GM12878 (cell line): ENCODE results near the gene ZNF407. TPM values are rescaled to one million over a fixed set of nuclear protein-coding genes. Genes with fewer than 3 reads are reported as not detected.

Experiments
- ATAC-seq: fragments of 200-7000 bp; cut with Tn5 transposase; 3 replicates; pipeline ENCODE4 v1.9.1; 2020; ENCODE audit warnings: mild to moderate bottlenecking, moderate library complexity
- BruUV-seq: library from RNA; stranded (reverse); fragments of 400-500 nt; replicated peaks from 2 replicates; lab custom pipeline; 2021; lab: Mats Ljungman, UMichigan
- CTCF ChIA-PET: fragments of 300-600 bp; sonication (Branson Sonifier 250); formaldehyde crosslinking; extraction: SDS; loops from one replicate; lab custom pipeline; 2021; ENCODE audit warnings: inconsistent platforms; lab: Yijun Ruan, JAX
- POLR2A ChIA-PET: fragments of 350-600 bp; formaldehyde crosslinking; extraction: SDS; loops from one replicate; lab custom pipeline; 2021; ENCODE audit warnings: inconsistent platforms; lab: Charles Lee
- RAD21 ChIA-PET: fragments of 300-600 bp; sonication (Branson Sonifier 250); formaldehyde crosslinking; loops from one replicate; lab custom pipeline; 2023; ENCODE audit warnings: antibody characterized with exemption; ENCODE audit not compliant: unreplicated experiment; lab: Charles Lee
- SMC1A ChIA-PET: fragments of 300-600 bp; sonication (Branson Sonifier 250); formaldehyde crosslinking; loops from one replicate; lab custom pipeline; 2023; ENCODE audit not compliant: unreplicated experiment, uncharacterized antibody; lab: Charles Lee
- DNase-seq: peaks from one replicate; pipeline ENCODE4 v3.0.0-alpha.2; 2011; ENCODE audit warnings: low read depth, low spot score
- FAIRE-seq: peaks from 3 replicates; lab custom pipeline; 2011; peaks lifted over from hg19 to GRCh38; lab: Jason Lieb, UNC
- H2AFZ ChIP-seq: 2 replicates; pipeline ENCODE4 v1.6.0; 2011; ENCODE audit warnings: low read depth, low read length, control low read depth; ENCODE audit not compliant: control insufficient read depth
- H3K27ac ChIP-seq: 2 replicates; pipeline ENCODE4 v1.5.1; 2011; ENCODE audit warnings: control low read depth; ENCODE audit not compliant: control insufficient read depth, insufficient read depth
- H3K27me3 ChIP-seq, 2 experiments: replicated peaks in 1 of 2; 2 replicates each; pipeline versions ENCODE4 v1.6.0 to v1.6.1; 2011; ENCODE audit warnings: low read length in 1 of 2; ENCODE audit not compliant: control insufficient read depth in 2 of 2, insufficient read depth in 2 of 2
- H3K36me3 ChIP-seq, 2 experiments: 2 replicates each; pipeline ENCODE4 v1.5.1; 2011; ENCODE audit warnings: low read length in 1 of 2; ENCODE audit not compliant: control insufficient read depth in 2 of 2, insufficient read depth in 2 of 2
- H3K4me1 ChIP-seq: 2 replicates; pipeline ENCODE4 v1.6.1; 2011; ENCODE audit warnings: mild to moderate bottlenecking, low read length, moderate library complexity, mixed read lengths; ENCODE audit not compliant: control insufficient read depth, insufficient read depth
- H3K4me2 ChIP-seq: 2 replicates; pipeline ENCODE4 v1.6.0; 2011; ENCODE audit warnings: control low read depth; ENCODE audit not compliant: control insufficient read depth, insufficient read depth
- H3K4me3 ChIP-seq: fragments of 200-600 bp; sonication (generic); 2 replicates; pipeline ENCODE4 v1.5.1; 2016
- H3K79me2 ChIP-seq: 2 replicates; pipeline ENCODE4 v1.6.0; 2011; ENCODE audit warnings: low read length; ENCODE audit not compliant: control insufficient read depth, insufficient read depth
- H3K9ac ChIP-seq: 2 replicates; pipeline ENCODE4 v1.8.0; 2011; ENCODE audit warnings: low read length, control low read depth, mixed read lengths; ENCODE audit not compliant: control insufficient read depth, insufficient read depth
- H3K9me3 ChIP-seq: replicated peaks from 3 replicates; pipeline ENCODE4 v1.5.1; 2011; ENCODE audit warnings: mild to moderate bottlenecking, low read length; ENCODE audit not compliant: control insufficient read depth, insufficient read depth
- H4K20me1 ChIP-seq: 2 replicates; pipeline ENCODE4 v1.6.0; 2011; ENCODE audit not compliant: control insufficient read depth, insufficient read depth
- BMI1 ChIP-seq: fragments of 450-650 bp; IDR thresholded peaks from 2 replicates; pipeline ENCODE4 v1.6.1; 2016; ENCODE audit warnings: mild to moderate bottlenecking, moderate library complexity, borderline replicate concordance
- CUX1 ChIP-seq: IDR thresholded peaks from 2 replicates; pipeline ENCODE4 v1.6.1; 2012; ENCODE audit warnings: improper control_type of control experiment, low read depth, low read length; ENCODE audit not compliant: insufficient replicate concordance
- ETV6 ChIP-seq, 2 experiments: fragments of 450-650 bp in 1 of 2; IDR thresholded peaks in 1 of 2; conservative IDR thresholded peaks in 1 of 2; 2 replicates each; pipeline ENCODE4 v1.6.1; 2014; ENCODE audit warnings: antibody characterized with exemption in 1 of 2, borderline replicate concordance in 1 of 2, low read depth in 1 of 2, mild to moderate bottlenecking in 1 of 2, moderate library complexity in 1 of 2
- KDM1A ChIP-seq: fragments of 200-600 bp; sonication (generic); IDR thresholded peaks from 2 replicates; pipeline ENCODE4 v1.6.1; 2016; ENCODE audit warnings: borderline replicate concordance
- MYB ChIP-seq: fragments of 150-350 bp; IDR thresholded peaks from 2 replicates; pipeline ENCODE4 v1.6.1; 2014; ENCODE audit warnings: mild to moderate bottlenecking, low read depth, low read length, borderline replicate concordance
- NFIC ChIP-seq: IDR thresholded peaks from 2 replicates; pipeline ENCODE4 v1.6.1; 2012; ENCODE audit warnings: low read depth, mild to moderate bottlenecking, inconsistent platforms, low read length, moderate library complexity
- NFXL1 ChIP-seq: fragments of 450-650 bp; IDR thresholded peaks from 2 replicates; pipeline ENCODE4 v1.6.1; 2017; ENCODE audit warnings: antibody characterized with exemption, mild to moderate bottlenecking, borderline replicate concordance
- PAX5 ChIP-seq: IDR thresholded peaks from 2 replicates; pipeline ENCODE4 v1.6.1; 2011; ENCODE audit warnings: low read depth, low read length, borderline replicate concordance
- SMAD1 ChIP-seq: fragments of 450-650 bp; IDR thresholded peaks from 2 replicates; pipeline ENCODE4 v1.6.1; 2018; ENCODE audit warnings: mild to moderate bottlenecking, low read depth; ENCODE audit not compliant: partially characterized antibody
- SP1 ChIP-seq: IDR thresholded peaks from one replicate; pipeline ENCODE4 v1.6.1; 2011; ENCODE audit warnings: low read depth, low read length
- TCF7 ChIP-seq: IDR thresholded peaks from 2 replicates; pipeline ENCODE4 v1.6.1; 2014; ENCODE audit warnings: antibody characterized with exemption, borderline replicate concordance
- ZBTB11 ChIP-seq: fragments of 450-650 bp; formaldehyde crosslinking; IDR thresholded peaks from 2 replicates; pipeline ENCODE4 v1.5.0; 2022; ENCODE audit warnings: mild to moderate bottlenecking, missing genetic modification characterization
- ZNF217 ChIP-seq: fragments of 450-650 bp; IDR thresholded peaks from 2 replicates; pipeline ENCODE4 v1.6.1; 2017; ENCODE audit warnings: antibody characterized with exemption, mild to moderate bottlenecking
- WGBS: methylation state at CpG from one replicate; pipeline ENCODE4 v1.1.6; 2016; ENCODE audit warnings: low lambda C conversion rate; ENCODE audit not compliant: insufficient replicate concordance, insufficient coverage; ENCODE audit errors: missing lambda C conversion rate; 5-methylcytosine and 5-hydroxymethylcytosine counted together
- in situ Hi-C: fragments of 300-500 bp; cut with MboI; formaldehyde crosslinking; loops from 9 replicates; pipeline ENCODE4 v1.14.3; 2018; ENCODE audit warnings: mixed read lengths
- intact Hi-C: fragments of 100-400 bp; cut with micrococcal nuclease; formaldehyde crosslinking; loops from one replicate; pipeline ENCODE4 v1.14.2; 2022; ENCODE audit not compliant: unreplicated experiment
- polyA plus RNA-seq, 11 experiments: library from polyadenylated mRNA; depleted of rRNA in 4 of 11; unstranded in 6 of 11; stranded (reverse) in 5 of 11; fragments of >200 nt; fragmentation: Nextera tagmentation in 4 of 11; fragmentation: Illumina TruSeq in 1 of 11; extraction: Ambion mirVana in 4 of 11; extraction: Trizol in 1 of 11; gene quantifications; 1 replicate in 1 of 11; 2 replicates in 10 of 11; pipeline versions ENCODE4 v1.2.1 to v1.2.3, GENCODE V29; 2011 to 2016; ENCODE audit warnings: inconsistent platforms in 2 of 11, missing spikeins in 2 of 11, low read depth in 1 of 11
- total RNA-seq, 4 experiments: library from RNA; depleted of rRNA in 3 of 4; stranded (reverse); fragments of >200 nt in 3 of 4; fragmentation: Illumina TruSeq in 1 of 4; extraction: Trizol in 1 of 4; gene quantifications; 2 replicates each; pipeline versions ENCODE4 v1.2.1 to v1.2.3, GENCODE V29; 2013 to 2021

ZNF407 gene
- total and polyA plus RNA-seq, 10 of the 15 experiments (the other 5 are each of a cell fraction or from before 2014, with no cell fraction given): 0.69 to 11.6 (median 5.3) TPM

- TF ChIP-seq ZBTB11 (CRISPR knock-in tag) (no peak), ETV6 (conservative IDR thresholded peaks at IDR 0.05 in 1 of 2, IDR thresholded peaks at IDR 0.05 in 1 of 2; ENCODE audit: borderline replicate concordance in 1 of 2, low read depth in 1 of 2) (no peak), NFXL1 (no peak), BMI1 (no peak), PAX5 (no peak), NFIC (no peak), SMAD1 (no peak), KDM1A (no peak)
- TF ChIP-seq, all 136 proteins: peak for 0
Measured at GRCh38 chr18:74760026-74760425, 162.4 kb downstream of the ZNF407 start (continued).

- Histone ChIP-seq H3K4me3 (no peak overlapping the region), H3K4me2 (no peak overlapping the region), H3K9ac (no peak overlapping the region), H3K36me3 (no peaks in the 10 kb centered on the region), H2AFZ (no peak overlapping the region), H3K79me2 (no peaks in the 10 kb centered on the region), H4K20me1 (no peaks in the 10 kb centered on the region), H3K27ac (no peak overlapping the region), H3K4me1 (no peaks in the 10 kb centered on the region), H3K27me3 (no peaks in the 10 kb centered on the region), H3K9me3 (no peaks in the 10 kb centered on the region; the same call in 2 of the 3 replicates)
- FAIRE-seq (no peak), DNase-seq (no peak), ATAC-seq (no peak)
- CTCF ChIA-PET: interaction anchor here (1.7 kb wide), 1 partner anchor 10 kb away, joined by 5 read pairs; no protein-coding TSS in a partner anchor
- POLR2A ChIA-PET: interaction anchor here (0.9 kb wide), 1 partner anchor 79 kb away, joined by 3 read pairs; no protein-coding TSS in a partner anchor
- BruUV-seq: no TSS peak
- WGBS: 86% methylated on average over 3 of the region's 3 CpGs
- TF ChIP-seq CUX1 (no peak), ZNF217 (no peak), SP1 (no peak), TCF7 (no peak), MYB (no peak)
- SMC1A ChIA-PET: interaction anchor here (1.1 to 1.3 kb wide), 2 partner anchors 15 to 109 kb away, joined by 3 to 4 read pairs; no protein-coding TSS in a partner anchor
- in situ Hi-C loops: no loop called here
- intact Hi-C loops: no loop called here
- RAD21 ChIA-PET: no interaction called here
Measured at GRCh38 chr18:74760436-74760835, 162.8 kb downstream of the ZNF407 start.
